ENCODE results near the gene FAM120A. TPM values are rescaled to one million over a fixed set of nuclear protein-coding genes. Genes with fewer than 3 reads are reported as not detected.

Gene FAM120A
- total and polyA plus RNA-seq, 7 donors, result 59.9 to 106 (median 66.0) TPM

DNA sequence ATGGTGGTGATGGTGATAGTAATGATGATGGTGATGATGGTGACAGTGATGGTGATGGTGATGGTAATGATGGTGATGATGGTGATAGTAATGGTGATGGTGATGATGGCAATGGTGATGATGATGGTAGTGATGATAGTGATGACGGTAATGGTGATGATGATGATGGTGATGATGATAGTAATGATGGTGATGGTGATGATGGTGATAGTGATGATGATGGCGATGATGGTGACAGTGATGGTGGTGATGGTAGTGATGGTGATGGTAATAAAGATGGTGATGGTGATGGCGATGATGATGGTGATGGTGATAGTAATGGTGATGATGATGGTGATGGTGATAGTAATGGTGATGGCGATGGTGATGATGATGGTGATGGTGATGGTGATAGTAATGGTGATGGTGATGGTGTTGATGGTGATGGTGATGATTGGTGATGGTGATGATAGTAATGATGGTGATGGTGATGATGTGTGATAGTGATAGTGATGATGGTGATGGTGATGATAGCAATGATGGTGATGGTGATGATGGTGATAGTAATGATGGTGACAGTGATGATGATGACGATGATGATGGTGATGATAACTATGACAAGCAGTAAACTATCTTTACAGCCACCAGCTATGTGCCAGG is 163.5 kb downstream of the FAM120A start:
- Histone ChIP-seq H3K36me3 (no peaks in the 10 kb centered on the region), H3K4me3 (no peak overlapping the region), H3K27me3 (no peaks in the 10 kb centered on the region), H3K4me1 (peaks cover 0 to 48% (median 23%) of the 10 kb centered on the region in 4 donors), H3K27ac (no peak overlapping the region), H3K9me3 (peaks cover 0 to 4% (median 0%) of the 10 kb centered on the region in 4 donors)
- DNase-seq, result no peak
- TF ChIP-seq POLR2AphosphoS5 (IDR thresholded peaks at IDR 0.05), result no peak
- no peak for TF ChIP-seq POLR2A (IDR thresholded peaks at IDR 0.05)
- TF ChIP-seq, protein P1, sequence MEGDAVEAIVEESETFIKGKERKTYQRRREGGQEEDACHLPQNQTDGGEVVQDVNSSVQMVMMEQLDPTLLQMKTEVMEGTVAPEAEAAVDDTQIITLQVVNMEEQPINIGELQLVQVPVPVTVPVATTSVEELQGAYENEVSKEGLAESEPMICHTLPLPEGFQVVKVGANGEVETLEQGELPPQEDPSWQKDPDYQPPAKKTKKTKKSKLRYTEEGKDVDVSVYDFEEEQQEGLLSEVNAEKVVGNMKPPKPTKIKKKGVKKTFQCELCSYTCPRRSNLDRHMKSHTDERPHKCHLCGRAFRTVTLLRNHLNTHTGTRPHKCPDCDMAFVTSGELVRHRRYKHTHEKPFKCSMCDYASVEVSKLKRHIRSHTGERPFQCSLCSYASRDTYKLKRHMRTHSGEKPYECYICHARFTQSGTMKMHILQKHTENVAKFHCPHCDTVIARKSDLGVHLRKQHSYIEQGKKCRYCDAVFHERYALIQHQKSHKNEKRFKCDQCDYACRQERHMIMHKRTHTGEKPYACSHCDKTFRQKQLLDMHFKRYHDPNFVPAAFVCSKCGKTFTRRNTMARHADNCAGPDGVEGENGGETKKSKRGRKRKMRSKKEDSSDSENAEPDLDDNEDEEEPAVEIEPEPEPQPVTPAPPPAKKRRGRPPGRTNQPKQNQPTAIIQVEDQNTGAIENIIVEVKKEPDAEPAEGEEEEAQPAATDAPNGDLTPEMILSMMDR (IDR thresholded peaks at IDR 0.05), result no peak
- TF ChIP-seq EP300 (IDR thresholded peaks at IDR 0.05), result no peak
- intact Hi-C loops (cut with DNase I), result no loop called here
- WGBS, 2 donors, result 84 to 85% methylated on average over 5 of the region's 5 CpGs

Small RNAs within 50 kb of the gene (small RNA-seq; reads per million reads assigned to genes)
- 0 reads per million in 3 donors for gene RF00019

Other genes starting within 250 kb of the FAM120A start
- gene FAM120AOS, start 1.9 kb downstream of the FAM120A start, total RNA-seq, result 10 to 100 TPM; 53.5 to 64.9 (median 61.6) TPM
- gene FAM120AOS, start 1.9 kb downstream of the FAM120A start, polyA plus RNA-seq, result 10 to 100 TPM; 50.3 to 86.5 (median 82.9) TPM
- gene PHF2, start 124.9 kb downstream of the FAM120A start, total RNA-seq, result 10 to 100 TPM; 21.4 to 31.9 (median 28.5) TPM
- 10 to 100 TPM; 10.9 to 16.7 (median 12.6) TPM for gene PHF2, start 124.9 kb downstream of the FAM120A start, polyA plus RNA-seq

All from sigmoid colon (tissue), 7 donors.